Right lobe of liver (tissue), 6 donors: ENCODE measurements around the gene DAP. TPM values are rescaled to one million over a fixed set of nuclear protein-coding genes. Genes with fewer than 3 reads are reported as not detected.
A peak's percentile ranks its signal among the peaks of the same experiment; 100 is the strongest.

Experiments
- ATAC-seq, 4 donors: fragments of 200-7000 bp; cut with Tn5 transposase; one replicate each; pipeline ENCODE4 v1.9.1; 2020; ENCODE audit warnings: mild to moderate bottlenecking in 4 of 4, moderate library complexity in 4 of 4
- DNase-seq, 3 donors: peaks; one replicate each; pipeline ENCODE4 v3.0.0-alpha.2; 2020
- H3K27ac ChIP-seq, 3 donors: fragments of 200-600 bp; one replicate each; pipeline ENCODE4 v1.8.0; 2022
- H3K27me3 ChIP-seq, 2 donors: fragments of 200-600 bp; one replicate each; pipeline ENCODE4 v1.8.0; 2022
- H3K36me3 ChIP-seq, 4 donors: fragments of 200-600 bp; sonication (generic) in 1 of 4; one replicate each; pipeline versions ENCODE4 v1.5.1 to v1.8.0; 2017 to 2022; ENCODE audit warnings: control low read depth in 1 of 4
- H3K4me1 ChIP-seq, 4 donors: fragments of 200-600 bp; sonication (generic) in 1 of 4; one replicate each; pipeline versions ENCODE4 v1.5.1 to v1.8.0; 2017 to 2022; ENCODE audit warnings: control low read depth in 1 of 4
- H3K4me3 ChIP-seq, 3 donors: fragments of 200-600 bp; one replicate each; pipeline ENCODE4 v1.8.0; 2022
- H3K9me3 ChIP-seq, 4 donors: fragments of 200-600 bp; sonication (generic) in 1 of 4; one replicate each; pipeline versions ENCODE4 v1.5.1 to v1.8.0; 2017 to 2022; ENCODE audit warnings: control low read depth in 1 of 4
- CTCF ChIP-seq, 4 donors: fragments of 200-600 bp in 3 of 4; fragments of 450-650 bp in 1 of 4; IDR thresholded peaks; one replicate each; pipeline versions ENCODE4 v1.5.1 to v1.8.0; 2016 to 2022; ENCODE audit warnings: antibody characterized with exemption in 4 of 4, mild to moderate bottlenecking in 2 of 4
- POLR2A ChIP-seq: fragments of 450-650 bp; IDR thresholded peaks from one replicate; pipeline ENCODE4 v1.6.1; 2017; ENCODE audit warnings: antibody characterized with exemption, mild to moderate bottlenecking
- WGBS: methylation state at CpG from one replicate; pipeline ENCODE4 v1.1.6; 2018; ENCODE audit warnings: low coverage, low lambda C conversion rate; ENCODE audit not compliant: insufficient coverage; ENCODE audit errors: missing lambda C conversion rate; 5-methylcytosine and 5-hydroxymethylcytosine counted together
- intact Hi-C, 2 donors: fragments of 100-400 bp; cut with DNase I; formaldehyde crosslinking; loops; one replicate each; pipeline versions ENCODE4 v1.11.2 to v1.14.1; 2022
- total RNA-seq, 6 experiments: library from RNA; depleted of rRNA in 2 of 6; stranded (reverse); fragments of >200 nt in 2 of 6; fragmentation: NEBNext Ultra II Directional in 3 of 6; extraction: Animal tissue kit (Norgen Biotek cat#: 25700) in 3 of 6; gene quantifications; one replicate each; pipeline versions ENCODE4 v1.1.0 to v1.2.4, GENCODE V29; 2016 to 2023
- donor health status: DM: no; HTN: yes; CAD: no.
- donor health status: DM: no; HTN: no; CAD: no.
- donor health status: DM: no; HTN: no; CAD: no.
- donor health status: DM: no; HTN: yes; CAD: no.
- donor health status: DM: no; HTN: yes; CAD: no.

The DAP gene
- total RNA-seq, 6 experiments from 2014 or later = 97.0 to 126 (median 104) TPM

GRCh38 chr5:10797261-10797660 is 36.2 kb upstream of the DAP start:
- Histone ChIP-seq H3K4me3 (no peak overlapping the region), H3K27me3 (no peaks in the 10 kb centered on the region), H3K27ac (no peak overlapping the region), H3K36me3 (no peaks in the 10 kb centered on the region), H3K9me3 (no peaks in the 10 kb centered on the region), H3K4me1 (no peaks in the 10 kb centered on the region)
- DNase-seq (no peak), ATAC-seq (no peak)
- intact Hi-C loops = no loop called here
- TF ChIP-seq POLR2A = no peak
- no peak for TF ChIP-seq CTCF (IDR thresholded peaks at IDR 0.05)
- WGBS = 60% methylated on average over 3 of the region's 3 CpGs

- H3K4me3 ChIP-seq = no peak overlapping the region
- H3K27ac ChIP-seq = no peak overlapping the region
- intact Hi-C loops = no loop called here
- TF ChIP-seq CTCF (IDR thresholded peaks at IDR 0.05) = no peak
- TF ChIP-seq POLR2A = no peak
- ATAC-seq (no peak), DNase-seq (no peak)
- H3K27me3 ChIP-seq = no peaks in the 10 kb centered on the region
- no peaks in the 10 kb centered on the region for H3K36me3 ChIP-seq
- no peaks in the 10 kb centered on the region for H3K9me3 ChIP-seq
- WGBS = 31% methylated on average over 4 of the region's 6 CpGs
- H3K4me1 ChIP-seq = no peaks in the 10 kb centered on the region
These were observed 32.8 kb upstream of the DAP start for GRCh38 chr5:10793785-10794184.

GRCh38 chr5:10792336-10792735 is 31.3 kb upstream of the DAP start:
- intact Hi-C loops = no loop called here
- Histone ChIP-seq H3K36me3 (no peaks in the 10 kb centered on the region), H3K4me1 (no peaks in the 10 kb centered on the region), H3K27ac (no peak overlapping the region), H3K4me3 (no peak overlapping the region), H3K27me3 (no peaks in the 10 kb centered on the region), H3K9me3 (no peaks in the 10 kb centered on the region)
- ATAC-seq (no peak), DNase-seq (no peak)
- WGBS = 17% methylated on average over 1 of the region's 1 CpG
- TF ChIP-seq POLR2A (no peak), CTCF (IDR thresholded peaks at IDR 0.05) (no peak)

- intact Hi-C loops = no loop called here
- H3K27ac ChIP-seq = no peak overlapping the region
- no peaks in the 10 kb centered on the region for H3K9me3 ChIP-seq
- H3K4me3 ChIP-seq = no peak overlapping the region
- no peaks in the 10 kb centered on the region for H3K36me3 ChIP-seq
- DNase-seq = no peak
- ATAC-seq = no peak
- H3K27me3 ChIP-seq = no peaks in the 10 kb centered on the region
- WGBS = 62% methylated on average over 3 of the region's 3 CpGs
- no peak for TF ChIP-seq POLR2A
- H3K4me1 ChIP-seq = no peaks in the 10 kb centered on the region
These were observed 28.7 kb upstream of the DAP start for GRCh38 chr5:10789726-10790125.

- no peaks in the 10 kb centered on the region for H3K27me3 ChIP-seq
- no peaks in the 10 kb centered on the region for H3K4me1 ChIP-seq
- DNase-seq = no peak
- H3K9me3 ChIP-seq = no peaks in the 10 kb centered on the region
- no peak overlapping the region for H3K4me3 ChIP-seq
- 60% methylated on average over 2 of the region's 3 CpGs for WGBS
- no peak overlapping the region for H3K27ac ChIP-seq
- no peak for TF ChIP-seq CTCF (IDR thresholded peaks at IDR 0.05)
- no peak for TF ChIP-seq POLR2A
- intact Hi-C loops = no loop called here
- peak in 1 of 4 donors; percentile 50 for ATAC-seq
- H3K36me3 ChIP-seq = no peaks in the 10 kb centered on the region
These were observed 28.0 kb upstream of the DAP start for GRCh38 chr5:10789021-10789420.
